H9 (cell line): ENCODE results near the gene TBC1D5. TPM values are rescaled to one million over a fixed set of nuclear protein-coding genes. Genes with fewer than 3 reads are reported as not detected.

ENCODE experiments used
- DNase-seq: peaks from one replicate; pipeline ENCODE4 v3.0.0-alpha.2; 2017
- H2AFZ ChIP-seq: one replicate; pipeline ENCODE4 v1.6.1; 2013; ENCODE audit warnings: mild to moderate bottlenecking, low read length, control low read depth, moderate library complexity
- H2AK5ac ChIP-seq: 2 replicates; pipeline ENCODE4 v1.6.1; 2013; ENCODE audit warnings: low read length, control low read depth, mixed read lengths; ENCODE audit not compliant: insufficient read length
- H2BK120ac ChIP-seq: one replicate; pipeline ENCODE4 v1.6.1; 2013; ENCODE audit warnings: low read depth, mild to moderate bottlenecking, low read length, control low read depth, inconsistent platforms; ENCODE audit not compliant: poor library complexity, severe bottlenecking
- H2BK12ac ChIP-seq: 2 replicates; pipeline ENCODE4 v1.6.1; 2013; ENCODE audit warnings: low read length, control low read depth, mixed read lengths, low read depth; ENCODE audit not compliant: insufficient read length
- H2BK15ac ChIP-seq: 2 replicates; pipeline ENCODE4 v1.6.1; 2013; ENCODE audit warnings: low read depth, low read length, control low read depth
- H2BK20ac ChIP-seq: one replicate; pipeline ENCODE4 v1.6.1; 2013; ENCODE audit warnings: low read depth, mild to moderate bottlenecking, low read length, control low read depth, inconsistent platforms; ENCODE audit not compliant: poor library complexity, severe bottlenecking
- H2BK5ac ChIP-seq: 2 replicates; pipeline ENCODE4 v1.6.1; 2013; ENCODE audit warnings: low read length, control low read depth, mixed read lengths; ENCODE audit not compliant: insufficient read length
- H3K14ac ChIP-seq: 2 replicates; pipeline ENCODE4 v1.6.1; 2013; ENCODE audit warnings: low read length, control low read depth; ENCODE audit not compliant: insufficient read depth
- H3K18ac ChIP-seq: 2 replicates; pipeline ENCODE4 v1.6.1; 2013; ENCODE audit warnings: low read depth, mild to moderate bottlenecking, mixed read lengths, low read length, control low read depth; ENCODE audit not compliant: insufficient read length
- H3K23ac ChIP-seq: 2 replicates; pipeline ENCODE4 v1.6.1; 2013; ENCODE audit warnings: low read length, control low read depth, mixed read lengths, low read depth; ENCODE audit not compliant: insufficient read length
- H3K23me2 ChIP-seq: 2 replicates; pipeline ENCODE4 v1.6.1; 2013; ENCODE audit warnings: low read depth, mild to moderate bottlenecking, mixed read lengths, low read length, control low read depth; ENCODE audit not compliant: insufficient read length, poor library complexity, severe bottlenecking
- H3K27ac ChIP-seq: 2 replicates; pipeline ENCODE4 v1.5.1; 2013; ENCODE audit warnings: low read length, control low read depth, mixed read lengths, low read depth; ENCODE audit not compliant: insufficient read length
- H3K27me3 ChIP-seq: 2 replicates; pipeline ENCODE4 v1.6.1; 2013; ENCODE audit warnings: low read length, control low read depth, inconsistent platforms; ENCODE audit not compliant: insufficient read depth
- H3K4ac ChIP-seq: 2 replicates; pipeline ENCODE4 v1.6.1; 2013; ENCODE audit warnings: low read depth, mild to moderate bottlenecking, control low read depth, inconsistent platforms, low read length, moderate library complexity
- H3K4me1 ChIP-seq: 2 replicates; pipeline ENCODE4 v1.6.1; 2013; ENCODE audit warnings: low read length, control low read depth, inconsistent platforms; ENCODE audit not compliant: insufficient read depth
- H3K4me2 ChIP-seq: 2 replicates; pipeline ENCODE4 v1.6.1; 2013; ENCODE audit warnings: low read length, control low read depth, mixed read lengths; ENCODE audit not compliant: insufficient read length, insufficient read depth
- H3K56ac ChIP-seq: 2 replicates; pipeline ENCODE4 v1.6.1; 2013; ENCODE audit warnings: low read depth, mild to moderate bottlenecking, mixed read lengths, low read length, control low read depth; ENCODE audit not compliant: insufficient read length
- H3K79me1 ChIP-seq: 2 replicates; pipeline ENCODE4 v1.6.1; 2013; ENCODE audit warnings: low read depth, mild to moderate bottlenecking, moderate library complexity, low read length, control low read depth, inconsistent platforms; ENCODE audit not compliant: insufficient read depth, poor library complexity, severe bottlenecking
- H3K79me2 ChIP-seq: 2 replicates; pipeline ENCODE4 v1.6.1; 2013; ENCODE audit warnings: low read length, control low read depth, inconsistent platforms; ENCODE audit not compliant: insufficient read depth
- H3K9ac ChIP-seq: 2 replicates; pipeline ENCODE4 v1.6.1; 2013; ENCODE audit warnings: low read length, control low read depth, mixed read lengths; ENCODE audit not compliant: insufficient read length; ENCODE audit errors: extremely low read depth
- H3K9me3 ChIP-seq: one replicate; pipeline ENCODE4 v1.6.1; 2013; ENCODE audit warnings: low read depth, low read length, inconsistent platforms; ENCODE audit not compliant: control insufficient read depth
- H3T11ph ChIP-seq: one replicate; pipeline ENCODE4 v1.6.1; 2013; ENCODE audit warnings: mild to moderate bottlenecking, low read length, control low read depth, inconsistent platforms
- H4K20me1 ChIP-seq: one replicate; pipeline ENCODE4 v1.6.1; 2013; ENCODE audit not compliant: control insufficient read depth, insufficient read length, insufficient read depth
- H4K5ac ChIP-seq: 2 replicates; pipeline ENCODE4 v1.6.1; 2013; ENCODE audit warnings: low read depth, mild to moderate bottlenecking, mixed read lengths, low read length, control low read depth; ENCODE audit not compliant: insufficient read length
- H4K8ac ChIP-seq: replicated peaks from 2 replicates; pipeline ENCODE4 v1.6.1; 2013; ENCODE audit warnings: low read length, control low read depth, mixed read lengths, low read depth; ENCODE audit not compliant: insufficient read length
- H4K91ac ChIP-seq: 2 replicates; pipeline ENCODE4 v1.6.1; 2013; ENCODE audit warnings: low read depth, mild to moderate bottlenecking, moderate library complexity, mixed read lengths, low read length, control low read depth; ENCODE audit not compliant: insufficient read length
- H3K27ac Mint-ChIP-seq, 3 experiments: 2 replicates in 2 of 3; 3 replicates in 1 of 3; pipeline ENCODE4 v1.8.0; 2020 to 2021; ENCODE audit warnings: mixed read lengths in 3 of 3, mild to moderate bottlenecking in 1 of 3, moderate library complexity in 1 of 3
- H3K27me3 Mint-ChIP-seq: 2 replicates; pipeline ENCODE4 v1.8.0; 2021; ENCODE audit warnings: low read depth, mild to moderate bottlenecking, moderate library complexity, mixed read lengths
- H3K36me3 Mint-ChIP-seq, 3 experiments: 2 replicates in 2 of 3; 3 replicates in 1 of 3; pipeline ENCODE4 v1.8.0; 2020 to 2021; ENCODE audit warnings: low read depth in 3 of 3, mixed read lengths in 3 of 3; ENCODE audit not compliant: insufficient read depth in 1 of 3
- H3K4me1 Mint-ChIP-seq, 2 experiments: 2 replicates each; pipeline ENCODE4 v1.8.0; 2020; ENCODE audit warnings: mixed read lengths in 2 of 2
- H3K4me3 Mint-ChIP-seq, 2 experiments: 2 replicates in 1 of 2; 3 replicates in 1 of 2; pipeline ENCODE4 v1.8.0; 2020 to 2021; ENCODE audit warnings: mild to moderate bottlenecking in 2 of 2, mixed read lengths in 2 of 2, moderate library complexity in 1 of 2
- H3K9me3 Mint-ChIP-seq, 2 experiments: 2 replicates in 1 of 2; 3 replicates in 1 of 2; pipeline ENCODE4 v1.8.0; 2020; ENCODE audit warnings: mild to moderate bottlenecking in 2 of 2, mixed read lengths in 2 of 2, moderate library complexity in 1 of 2
- WGBS: extraction: QIAGEN DNeasy Blood & Tissue Kit; methylation state at CpG from one replicate; pipeline ENCODE4 v1.1.7; 2013; ENCODE audit warnings: missing lambda C conversion rate, low lambda C conversion rate, mixed read lengths; ENCODE audit not compliant: insufficient read length; ENCODE audit errors: extremely low coverage; 5-methylcytosine and 5-hydroxymethylcytosine counted together
- total RNA-seq: library from RNA; stranded (reverse); gene quantifications from 2 replicates; pipeline ENCODE4 v1.2.1, GENCODE V29; 2021
- TF ChIP-seq, protein P1 (sequence below): fragments of 200-600 bp; sonication (generic); conservative IDR thresholded peaks from 3 replicates; pipeline ENCODE4 v1.8.0; 2021; ENCODE audit warnings: antibody characterized with exemption, mild to moderate bottlenecking

TBC1D5 gene
- total RNA-seq, 1 experiment from 2014 or later, result 25.0 TPM

DNA sequence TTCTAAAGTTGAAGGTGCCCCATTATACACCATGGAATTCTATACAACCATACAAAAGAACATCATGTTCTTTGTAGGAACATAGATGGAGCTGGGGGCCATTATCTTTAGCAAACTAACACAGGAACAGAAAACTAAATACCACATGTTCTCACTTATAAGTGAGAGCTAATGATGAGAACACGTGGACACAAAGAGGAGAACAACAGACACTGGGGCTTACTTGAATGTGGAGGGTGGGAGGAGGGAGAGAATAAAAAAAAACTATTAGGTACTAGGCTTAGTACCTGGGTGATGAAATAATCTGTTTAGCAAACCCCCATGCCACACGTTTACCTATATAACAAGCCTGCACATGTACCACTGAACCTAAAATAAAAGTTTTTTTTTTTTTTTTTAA lies 515.0 kb downstream of the TBC1D5 start:
- Histone ChIP-seq H3K79me1 (no peaks in the 10 kb centered on the region), H2AK5ac (no peak overlapping the region), H3K4ac (no peak overlapping the region), H3K4me1 (no peaks in the 10 kb centered on the region), H2BK20ac (no peak overlapping the region), H3K23ac (no peak overlapping the region), H3K27ac (no peak overlapping the region), H2BK12ac (no peak overlapping the region), H2BK120ac (no peak overlapping the region), H3K9me3 (no peaks in the 10 kb centered on the region), H3K79me2 (no peaks in the 10 kb centered on the region), H3K23me2 (no peaks in the 10 kb centered on the region), H3T11ph (no peak overlapping the region), H2AFZ (no peak overlapping the region), H4K91ac (no peak overlapping the region), H3K27me3 (no peaks in the 10 kb centered on the region), H4K8ac (no peak overlapping the region), H3K14ac (no peak overlapping the region), H2BK15ac (no peak overlapping the region), H3K9ac (no peak overlapping the region), H3K4me2 (no peak overlapping the region), H4K5ac (no peak overlapping the region), H2BK5ac (no peak overlapping the region), H4K20me1 (no peaks in the 10 kb centered on the region), H3K56ac (no peak overlapping the region), H3K18ac (no peak overlapping the region)
- Mint-ChIP-seq H3K4me1 (peaks cover 0 to 3% of the 10 kb centered on the region in 2 experiments; a peak in 1 of 4 replicates), H3K27me3 (no peaks in the 10 kb centered on the region), H3K9me3 (no peaks in the 10 kb centered on the region), H3K4me3 (no peak overlapping the region), H3K36me3 (no peaks in the 10 kb centered on the region), H3K27ac (no peak overlapping the region)
- TF ChIP-seq, protein P1, sequence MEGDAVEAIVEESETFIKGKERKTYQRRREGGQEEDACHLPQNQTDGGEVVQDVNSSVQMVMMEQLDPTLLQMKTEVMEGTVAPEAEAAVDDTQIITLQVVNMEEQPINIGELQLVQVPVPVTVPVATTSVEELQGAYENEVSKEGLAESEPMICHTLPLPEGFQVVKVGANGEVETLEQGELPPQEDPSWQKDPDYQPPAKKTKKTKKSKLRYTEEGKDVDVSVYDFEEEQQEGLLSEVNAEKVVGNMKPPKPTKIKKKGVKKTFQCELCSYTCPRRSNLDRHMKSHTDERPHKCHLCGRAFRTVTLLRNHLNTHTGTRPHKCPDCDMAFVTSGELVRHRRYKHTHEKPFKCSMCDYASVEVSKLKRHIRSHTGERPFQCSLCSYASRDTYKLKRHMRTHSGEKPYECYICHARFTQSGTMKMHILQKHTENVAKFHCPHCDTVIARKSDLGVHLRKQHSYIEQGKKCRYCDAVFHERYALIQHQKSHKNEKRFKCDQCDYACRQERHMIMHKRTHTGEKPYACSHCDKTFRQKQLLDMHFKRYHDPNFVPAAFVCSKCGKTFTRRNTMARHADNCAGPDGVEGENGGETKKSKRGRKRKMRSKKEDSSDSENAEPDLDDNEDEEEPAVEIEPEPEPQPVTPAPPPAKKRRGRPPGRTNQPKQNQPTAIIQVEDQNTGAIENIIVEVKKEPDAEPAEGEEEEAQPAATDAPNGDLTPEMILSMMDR, result no peak
- no CpG with 5 or more reads among the region's 2 CpGs for WGBS
- no peak for DNase-seq
